GM12878 (cell line): ENCODE data around the gene MYH9. TPM values are rescaled to one million over a fixed set of nuclear protein-coding genes. Genes with fewer than 3 reads are reported as not detected.

Experiments
- BCL3 ChIP-seq: IDR thresholded peaks from 2 replicates; pipeline ENCODE4 v1.6.1; 2011; ENCODE audit warnings: borderline replicate concordance, low read depth, mild to moderate bottlenecking, moderate library complexity, low read length; ENCODE audit not compliant: insufficient read depth, poor library complexity, severe bottlenecking
- BHLHE40 ChIP-seq, 2 experiments: fragments of 450-650 bp in 1 of 2; IDR thresholded peaks; 2 replicates each; pipeline ENCODE4 v1.6.1; 2011 to 2017; ENCODE audit warnings: low read depth in 2 of 2, borderline replicate concordance in 1 of 2, improper control_type of control experiment in 1 of 2, low read length in 1 of 2, mild to moderate bottlenecking in 1 of 2
- BMI1 ChIP-seq: fragments of 450-650 bp; IDR thresholded peaks from 2 replicates; pipeline ENCODE4 v1.6.1; 2016; ENCODE audit warnings: mild to moderate bottlenecking, moderate library complexity, borderline replicate concordance
- CBX5 ChIP-seq: sonication (generic); IDR thresholded peaks from 2 replicates; pipeline ENCODE4 v1.6.1; 2016; ENCODE audit warnings: low read depth, moderate library complexity, mild to moderate bottlenecking, inconsistent platforms
- CHD2 ChIP-seq: IDR thresholded peaks from 2 replicates; pipeline ENCODE4 v1.6.1; 2011; ENCODE audit warnings: low read depth, low read length, improper control_type of control experiment, borderline replicate concordance
- CREB1 ChIP-seq: IDR thresholded peaks from 2 replicates; pipeline ENCODE4 v1.6.1; 2012; ENCODE audit warnings: low read depth, mild to moderate bottlenecking, inconsistent platforms
- CREM ChIP-seq: IDR thresholded peaks from 2 replicates; pipeline ENCODE4 v1.6.1; 2014; ENCODE audit warnings: antibody characterized with exemption, low read depth
- EED ChIP-seq: sonication (generic); IDR thresholded peaks from 2 replicates; pipeline ENCODE4 v1.6.1; 2016; ENCODE audit warnings: antibody characterized with exemption, low read depth
- EP300 ChIP-seq, 2 experiments: fragments of 150-350 bp in 1 of 2; IDR thresholded peaks; 2 replicates each; pipeline ENCODE4 v1.6.1; 2011 to 2012; ENCODE audit warnings: low read depth in 2 of 2, low read length in 2 of 2, borderline replicate concordance in 1 of 2, improper control_type of control experiment in 1 of 2, inconsistent platforms in 1 of 2; ENCODE audit not compliant: control insufficient read depth in 1 of 2
- GATAD2B ChIP-seq: fragments of 450-650 bp; conservative IDR thresholded peaks from 2 replicates; pipeline ENCODE4 v1.6.1; 2017; ENCODE audit warnings: low read depth, mild to moderate bottlenecking, moderate library complexity
- IKZF1 ChIP-seq: fragments of 450-650 bp; conservative IDR thresholded peaks from 2 replicates; pipeline ENCODE4 v1.6.1; 2017; ENCODE audit warnings: antibody characterized with exemption, mild to moderate bottlenecking
- IKZF2 ChIP-seq, 2 experiments: fragments of 450-650 bp; IDR thresholded peaks; 2 replicates each; pipeline ENCODE4 v1.6.1; 2017; ENCODE audit warnings: mild to moderate bottlenecking in 2 of 2, moderate library complexity in 2 of 2
- IRF4 ChIP-seq: IDR thresholded peaks from 2 replicates; pipeline ENCODE4 v1.6.1; 2011; ENCODE audit warnings: low read depth, low read length
- JUNB ChIP-seq: IDR thresholded peaks from 2 replicates; pipeline ENCODE4 v1.6.1; 2016; ENCODE audit warnings: antibody characterized with exemption, mild to moderate bottlenecking
- KAT2A ChIP-seq: conservative IDR thresholded peaks from 2 replicates; pipeline ENCODE4 v1.6.1; 2011; ENCODE audit warnings: low read depth, low read length; ENCODE audit not compliant: control insufficient read depth
- MTA3 ChIP-seq: IDR thresholded peaks from 2 replicates; pipeline ENCODE4 v1.6.1; 2012; ENCODE audit warnings: low read length, inconsistent platforms, borderline replicate concordance
- NR2F1 ChIP-seq: fragments of 450-650 bp; conservative IDR thresholded peaks from 2 replicates; pipeline ENCODE4 v1.6.1; 2017; ENCODE audit warnings: mild to moderate bottlenecking
- POLR2A ChIP-seq: IDR thresholded peaks from 2 replicates; pipeline ENCODE4 v1.6.1; 2011; ENCODE audit warnings: low read depth, mild to moderate bottlenecking, low read length
- POLR2AphosphoS5 ChIP-seq: IDR thresholded peaks from 2 replicates; pipeline ENCODE4 v1.6.1; 2011; ENCODE audit warnings: mild to moderate bottlenecking, low read length, inconsistent platforms
- RAD21 ChIP-seq: IDR thresholded peaks from 2 replicates; pipeline ENCODE4 v1.6.1; 2011; ENCODE audit warnings: mild to moderate bottlenecking, low read depth, low read length, moderate library complexity; ENCODE audit not compliant: insufficient read depth
- RCOR1 ChIP-seq: conservative IDR thresholded peaks from 2 replicates; pipeline ENCODE4 v1.6.1; 2012; ENCODE audit warnings: low read depth, low read length, improper control_type of control experiment
- RELA ChIP-seq: fragments of 450-650 bp; IDR thresholded peaks from 2 replicates; pipeline ENCODE4 v1.8.0; 2014; ENCODE audit warnings: borderline replicate concordance; ENCODE audit not compliant: partially characterized antibody
- SMAD5 ChIP-seq: IDR thresholded peaks from 2 replicates; pipeline ENCODE4 v1.6.1; 2016; ENCODE audit warnings: antibody characterized with exemption, low read depth
- SP1 ChIP-seq: IDR thresholded peaks from one replicate; pipeline ENCODE4 v1.6.1; 2011; ENCODE audit warnings: low read depth, low read length
- SRF ChIP-seq, 2 experiments: IDR thresholded peaks; 2 replicates each; pipeline ENCODE4 v1.6.1; 2011; ENCODE audit warnings: low read depth in 2 of 2, low read length in 2 of 2, mild to moderate bottlenecking in 1 of 2, moderate library complexity in 1 of 2
- TCF12 ChIP-seq: IDR thresholded peaks from 2 replicates; pipeline ENCODE4 v1.6.1; 2011; ENCODE audit warnings: low read depth, mild to moderate bottlenecking, low read length
- polyA plus RNA-seq, 11 experiments: library from polyadenylated mRNA; depleted of rRNA in 4 of 11; unstranded in 6 of 11; stranded (reverse) in 5 of 11; fragments of >200 nt; fragmentation: Nextera tagmentation in 4 of 11; fragmentation: Illumina TruSeq in 1 of 11; extraction: Ambion mirVana in 4 of 11; extraction: Trizol in 1 of 11; gene quantifications; 1 replicate in 1 of 11; 2 replicates in 10 of 11; pipeline versions ENCODE4 v1.2.1 to v1.2.3, GENCODE V29; 2011 to 2016; ENCODE audit warnings: inconsistent platforms in 2 of 11, missing spikeins in 2 of 11, low read depth in 1 of 11
- total RNA-seq, 4 experiments: library from RNA; depleted of rRNA in 3 of 4; stranded (reverse); fragments of >200 nt in 3 of 4; fragmentation: Illumina TruSeq in 1 of 4; extraction: Trizol in 1 of 4; gene quantifications; 2 replicates each; pipeline versions ENCODE4 v1.2.1 to v1.2.3, GENCODE V29; 2013 to 2021
- TF ChIP-seq, protein P1 (sequence below): fragments of 450-650 bp; IDR thresholded peaks from 2 replicates; pipeline ENCODE4 v1.6.1; 2016; ENCODE audit warnings: mild to moderate bottlenecking
- TF ChIP-seq, protein P2 (sequence below): fragments of 450-650 bp; IDR thresholded peaks from 2 replicates; pipeline ENCODE4 v1.6.1; 2016; ENCODE audit warnings: mild to moderate bottlenecking

Gene MYH9
- total and polyA plus RNA-seq, 10 of the 15 experiments (the other 5 are each of a cell fraction or from before 2014, with no cell fraction given): 5.1 to 525 (median 145) TPM

DNA sequence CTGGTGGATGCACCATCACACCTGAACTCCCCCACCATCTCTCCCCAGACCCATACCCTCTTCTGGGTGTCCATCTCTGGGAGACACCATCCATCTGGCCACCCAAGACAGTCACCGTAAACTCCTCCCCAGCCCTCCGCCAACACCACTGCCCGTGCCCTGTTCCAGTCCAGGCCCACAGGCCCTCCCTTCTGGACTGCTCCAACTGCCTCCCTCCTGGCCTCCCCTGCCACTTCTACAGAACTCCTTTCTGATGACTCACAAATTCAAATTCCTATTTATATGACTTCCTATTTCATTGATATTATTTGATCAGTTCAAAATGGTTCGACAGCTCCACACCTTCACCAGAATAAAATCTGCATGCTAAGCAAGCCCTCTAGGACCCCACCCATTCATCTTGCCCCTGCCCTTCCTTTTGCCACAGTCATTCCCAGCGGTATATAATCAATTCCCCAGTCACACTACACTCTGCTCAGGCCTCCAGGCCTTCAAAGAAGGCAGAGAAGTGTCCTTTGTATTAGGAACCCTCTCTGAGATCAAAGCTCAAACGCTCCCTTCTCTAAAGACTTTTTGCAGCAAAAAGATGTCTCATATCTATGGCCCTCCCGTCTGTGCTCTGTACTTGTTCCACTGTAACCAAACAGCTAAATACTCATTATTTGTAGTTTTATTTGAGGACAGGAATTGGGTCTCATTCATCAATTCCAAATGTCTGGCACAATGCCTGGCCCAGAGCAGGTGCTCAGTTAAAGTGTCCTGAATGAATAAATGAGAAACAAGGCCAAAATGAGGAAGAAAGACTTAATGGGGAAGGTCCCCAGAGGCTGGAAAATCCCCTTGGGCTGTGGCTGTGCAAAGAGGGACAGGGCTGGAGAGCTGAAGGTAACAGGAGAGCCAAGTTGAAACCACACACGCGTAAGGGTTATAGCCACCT is 29.0 kb downstream of the MYH9 start (continued):
- TF ChIP-seq MTA3 (no peak), TCF12 (peak; percentile 63; the same call in 1 of the 2 replicates), CHD2 (peak; percentile 46; the same call in 1 of the 2 replicates), EED (peak; percentile 89), RAD21 (no peak), POLR2A (peak; percentile 36), BMI1 (peak; percentile 67), KAT2A (no peak), POLR2AphosphoS5 (peak; percentile 63), IKZF1 (peak; percentile 90), NR2F1 (peak; percentile 51; the same call in 1 of the 2 replicates), BHLHE40 (IDR thresholded peaks at IDR 0.05; ENCODE audit: borderline replicate concordance in 1 of 2, low read depth in 2 of 2, low read length in 1 of 2) (peak; percentile 89 to 91), CBX5 (no peak), EP300 (IDR thresholded peaks at IDR 0.05; ENCODE audit: borderline replicate concordance in 1 of 2, control insufficient read depth in 1 of 2, low read depth in 2 of 2, low read length in 2 of 2) (peak; percentile 75 to 76; a peak in 2 of 4 replicates), IRF4 (0 out of 2 replicates have a peak, but pooled peaks have one; percentile 14), SMAD5 (no peak), IKZF2 (IDR thresholded peaks at IDR 0.05) (peak; percentile 95 to 96), CREM (peak; percentile 54; the same call in 1 of the 2 replicates), SRF (IDR thresholded peaks at IDR 0.05; ENCODE audit: low read depth in 2 of 2, low read length in 2 of 2) (0 out of 4 replicates have a peak, but pooled peaks of 1 of the 2 experiments have one; percentile 9), RCOR1 (no peak), CREB1 (no peak), SP1 (no peak), BCL3 (no peak), GATAD2B (no peak; the same call in 1 of the 2 replicates), RELA (peak; percentile 95), JUNB (peak; percentile 40; the same call in 1 of the 2 replicates)
- TF ChIP-seq, protein P1, sequence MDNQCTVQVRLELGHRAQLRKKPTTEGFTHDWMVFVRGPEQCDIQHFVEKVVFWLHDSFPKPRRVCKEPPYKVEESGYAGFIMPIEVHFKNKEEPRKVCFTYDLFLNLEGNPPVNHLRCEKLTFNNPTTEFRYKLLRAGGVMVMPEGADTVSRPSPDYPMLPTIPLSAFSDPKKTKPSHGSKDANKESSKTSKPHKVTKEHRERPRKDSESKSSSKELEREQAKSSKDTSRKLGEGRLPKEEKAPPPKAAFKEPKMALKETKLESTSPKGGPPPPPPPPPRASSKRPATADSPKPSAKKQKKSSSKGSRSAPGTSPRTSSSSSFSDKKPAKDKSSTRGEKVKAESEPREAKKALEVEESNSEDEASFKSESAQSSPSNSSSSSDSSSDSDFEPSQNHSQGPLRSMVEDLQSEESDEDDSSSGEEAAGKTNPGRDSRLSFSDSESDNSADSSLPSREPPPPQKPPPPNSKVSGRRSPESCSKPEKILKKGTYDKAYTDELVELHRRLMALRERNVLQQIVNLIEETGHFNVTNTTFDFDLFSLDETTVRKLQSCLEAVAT: peak; percentile 75
- TF ChIP-seq, protein P2, sequence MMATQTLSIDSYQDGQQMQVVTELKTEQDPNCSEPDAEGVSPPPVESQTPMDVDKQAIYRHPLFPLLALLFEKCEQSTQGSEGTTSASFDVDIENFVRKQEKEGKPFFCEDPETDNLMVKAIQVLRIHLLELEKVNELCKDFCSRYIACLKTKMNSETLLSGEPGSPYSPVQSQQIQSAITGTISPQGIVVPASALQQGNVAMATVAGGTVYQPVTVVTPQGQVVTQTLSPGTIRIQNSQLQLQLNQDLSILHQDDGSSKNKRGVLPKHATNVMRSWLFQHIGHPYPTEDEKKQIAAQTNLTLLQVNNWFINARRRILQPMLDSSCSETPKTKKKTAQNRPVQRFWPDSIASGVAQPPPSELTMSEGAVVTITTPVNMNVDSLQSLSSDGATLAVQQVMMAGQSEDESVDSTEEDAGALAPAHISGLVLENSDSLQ: peak; percentile 66; the same call in 1 of the 2 replicates
